ENCODE results near the gene CSNK1G1.

GRCh38 chr15:64146041-64146440 is 209.9 kb downstream of the CSNK1G1 start:
- TF ChIP-seq POLR2A (IDR thresholded peaks at IDR 0.05) (no peak), CTCF (IDR thresholded peaks at IDR 0.05) (no peak)
